ENCODE data around the gene SHLD1. TPM values are rescaled to one million over a fixed set of nuclear protein-coding genes. Genes with fewer than 3 reads are reported as not detected.

The SHLD1 gene
- total and polyA plus RNA-seq, 2 experiments from 2014 or later = 1.4 to 15.0 TPM

GRCh38 chr20:5737619-5737953 lies 12.6 kb upstream of the SHLD1 start (continued):
- no peak for TF ChIP-seq STAT1 (IDR thresholded peaks at IDR 0.05; ENCODE audit: unreplicated experiment)
- TF ChIP-seq CTCF (conservative IDR thresholded peaks at IDR 0.05; ENCODE audit: low read depth in 2 of 2) = no peak
- no peak for TF ChIP-seq EZH2 (IDR thresholded peaks at IDR 0.05; ENCODE audit: low read depth, unreplicated experiment)

- H3K27ac ChIP-seq (ENCODE audit: low read depth) = no peak overlapping the region
- no peak overlapping the region for H3K4me3 ChIP-seq
- Mint-ChIP-seq H3K4me3 (no peak overlapping the region), H3K27me3 (ENCODE audit: insufficient read depth, low read depth, poor library complexity) (peaks cover 1% of the 10 kb centered on the region), H3K36me3 (ENCODE audit: low read depth) (no peaks in the 10 kb centered on the region), H3K9me3 (no peaks in the 10 kb centered on the region), H3K4me1 (peaks cover 7% of the 10 kb centered on the region; the same call in 2 of the 3 replicates), H3K27ac (no peak overlapping the region)
- no peaks in the 10 kb centered on the region for H4K20me1 ChIP-seq (replicated peaks; ENCODE audit: insufficient read depth)
- H3K9me2 ChIP-seq (ENCODE audit: insufficient read depth) = no peaks in the 10 kb centered on the region
- peak overlapping the region; percentile 38; the same call in 1 of the 2 replicates for H2AFZ ChIP-seq
- H3K79me2 ChIP-seq (replicated peaks; ENCODE audit: insufficient read depth) = no peaks in the 10 kb centered on the region
- no peaks in the 10 kb centered on the region for H3F3A ChIP-seq (replicated peaks; ENCODE audit: low read depth)
- H3K36me3 ChIP-seq (ENCODE audit: insufficient read depth) = no peaks in the 10 kb centered on the region
- ATAC-seq (no peak), DNase-seq (ENCODE audit: low spot score) (no peak)
- no peak overlapping the region for H3K4me2 ChIP-seq
- no peaks in the 10 kb centered on the region for H3K4me1 ChIP-seq (ENCODE audit: insufficient read depth)
- H3K27me3 ChIP-seq (ENCODE audit: insufficient read depth) = no peaks in the 10 kb centered on the region
- no peak for TF ChIP-seq ETS1 (IDR thresholded peaks at IDR 0.05)
- no peak for TF ChIP-seq CREB1 (CRISPR knock-in tag; IDR thresholded peaks at IDR 0.05; ENCODE audit: low read depth)
- TF ChIP-seq ZNF331 (CRISPR knock-in tag; IDR thresholded peaks at IDR 0.05; ENCODE audit: low read depth) = no peak
- no peak for TF ChIP-seq EZH2phosphoT487 (IDR thresholded peaks at IDR 0.05; ENCODE audit: unreplicated experiment)
- TF ChIP-seq JUNB (IDR thresholded peaks at IDR 0.05; ENCODE audit: unreplicated experiment) = no peak
- TF ChIP-seq CTCF (conservative IDR thresholded peaks at IDR 0.05; ENCODE audit: low read depth in 2 of 2) = no peak
- no peak for TF ChIP-seq ZNF462 (CRISPR knock-in tag; IDR thresholded peaks at IDR 0.05)
- TF ChIP-seq STAT1 (IDR thresholded peaks at IDR 0.05; ENCODE audit: unreplicated experiment) = no peak
- TF ChIP-seq REST (IDR thresholded peaks at IDR 0.05; ENCODE audit: unreplicated experiment) = no peak
These were observed 12.2 kb upstream of the SHLD1 start for GRCh38 chr20:5737966-5738365.
